Gastroesophageal sphincter (tissue), 4 donors: Measurements from ENCODE around the gene PALD1. TPM values are rescaled to one million over a fixed set of nuclear protein-coding genes. Genes with fewer than 3 reads are reported as not detected.

Experiments
- ATAC-seq: fragments of 150-250 bp; one replicate; pipeline ENCODE4 v1.9.1; 2016; ENCODE audit warnings: mild to moderate bottlenecking, moderate library complexity
- H3K27ac ChIP-seq, 4 donors: fragments of 200-600 bp; sonication (generic) in 3 of 4; 1 replicate in 3 of 4; 2 replicates in 1 of 4; pipeline ENCODE4 v1.5.1; 2016 to 2019
- H3K27me3 ChIP-seq: fragments of 200-600 bp; sonication (generic); one replicate; pipeline ENCODE4 v1.5.1; 2019
- H3K36me3 ChIP-seq, 2 donors: fragments of 200-600 bp; sonication (generic); one replicate each; pipeline ENCODE4 v1.5.1; 2019; ENCODE audit warnings: control low read depth in 1 of 2
- H3K4me1 ChIP-seq, 3 donors: fragments of 200-600 bp; sonication (generic); 1 replicate in 2 of 3; 2 replicates in 1 of 3; pipeline ENCODE4 v1.5.1; 2016 to 2019; ENCODE audit warnings: control low read depth in 2 of 3
- H3K4me3 ChIP-seq, 2 donors: fragments of 200-600 bp; sonication (generic); one replicate each; pipeline ENCODE4 v1.5.1; 2019; ENCODE audit warnings: mild to moderate bottlenecking in 1 of 2, moderate library complexity in 1 of 2
- H3K9me3 ChIP-seq, 3 donors: fragments of 200-600 bp; sonication (generic); one replicate each; pipeline ENCODE4 v1.5.1; 2017 to 2019; ENCODE audit warnings: control low read depth in 2 of 3
- CTCF ChIP-seq, 4 experiments: fragments of 200-600 bp in 2 of 4; fragments of 450-650 bp in 2 of 4; sonication (generic) in 1 of 4; IDR thresholded peaks; one replicate each; pipeline ENCODE4 v1.5.1; 2017 to 2019; ENCODE audit warnings: antibody characterized with exemption in 4 of 4, mild to moderate bottlenecking in 2 of 4, moderate library complexity in 2 of 4
- EP300 ChIP-seq: sonication (generic); formaldehyde crosslinking; IDR thresholded peaks from one replicate; pipeline ENCODE4 v1.6.1; 2017; ENCODE audit warnings: antibody characterized with exemption, mild to moderate bottlenecking
- POLR2A ChIP-seq, 2 donors: fragments of 450-650 bp; IDR thresholded peaks; one replicate each; pipeline ENCODE4 v1.6.1; 2017; ENCODE audit warnings: antibody characterized with exemption in 2 of 2, mild to moderate bottlenecking in 2 of 2, moderate library complexity in 1 of 2
- POLR2AphosphoS5 ChIP-seq: sonication (generic); formaldehyde crosslinking; IDR thresholded peaks from one replicate; pipeline ENCODE4 v1.6.1; 2017; ENCODE audit warnings: antibody characterized with exemption
- WGBS, 2 donors: methylation state at CpG; one replicate each; pipeline ENCODE4 v1.1.5; 2018; ENCODE audit warnings: low coverage in 1 of 2; 5-methylcytosine and 5-hydroxymethylcytosine counted together
- total RNA-seq, 4 donors: library from RNA; depleted of rRNA; stranded (reverse); fragments of >200 nt; gene quantifications; one replicate each; pipeline ENCODE4 v1.1.0, GENCODE V29; 2016

Gene PALD1
- total RNA-seq, 4 donors from 2014 or later = 12.5 to 19.8 (median 14.7) TPM

- H3K4me3 ChIP-seq = no peak overlapping the region
- TF ChIP-seq CTCF (IDR thresholded peaks at IDR 0.05) = no peak
- no peak for TF ChIP-seq EP300
- TF ChIP-seq POLR2AphosphoS5 = no peak
- TF ChIP-seq POLR2A (IDR thresholded peaks at IDR 0.05) = no peak
- 90 to 93% methylated on average over 2 to 5 of the region's 5 CpGs for WGBS, 2 donors
- H3K27ac ChIP-seq = no peak overlapping the region
- H3K4me1 ChIP-seq = peaks cover 0 to 25% (median 0%) of the 10 kb centered on the region in 3 donors
- ATAC-seq = no peak
- peaks cover 0 to 74% of the 10 kb centered on the region in 2 donors for H3K36me3 ChIP-seq
- no peaks in the 10 kb centered on the region for H3K9me3 ChIP-seq
- H3K27me3 ChIP-seq = no peaks in the 10 kb centered on the region
Measured at GRCh38 chr10:70535451-70535850, 56.9 kb downstream of the PALD1 start.

- no peak for ATAC-seq
- H3K27ac ChIP-seq = no peak overlapping the region
- WGBS, 2 donors = 75 to 90% methylated on average over 4 to 6 of the region's 8 CpGs
- no peak overlapping the region for H3K4me3 ChIP-seq
- TF ChIP-seq POLR2A (IDR thresholded peaks at IDR 0.05) = no peak
- TF ChIP-seq POLR2AphosphoS5 = no peak
- TF ChIP-seq EP300 = no peak
- TF ChIP-seq CTCF (IDR thresholded peaks at IDR 0.05) = no peak
- peaks cover 0 to 72% of the 10 kb centered on the region in 2 donors for H3K36me3 ChIP-seq
- peaks cover 0 to 26% (median 0%) of the 10 kb centered on the region in 3 donors for H3K4me1 ChIP-seq
- H3K9me3 ChIP-seq = no peaks in the 10 kb centered on the region
- H3K27me3 ChIP-seq = no peaks in the 10 kb centered on the region
Measured at GRCh38 chr10:70536196-70536861, 57.8 kb downstream of the PALD1 start.

DNA sequence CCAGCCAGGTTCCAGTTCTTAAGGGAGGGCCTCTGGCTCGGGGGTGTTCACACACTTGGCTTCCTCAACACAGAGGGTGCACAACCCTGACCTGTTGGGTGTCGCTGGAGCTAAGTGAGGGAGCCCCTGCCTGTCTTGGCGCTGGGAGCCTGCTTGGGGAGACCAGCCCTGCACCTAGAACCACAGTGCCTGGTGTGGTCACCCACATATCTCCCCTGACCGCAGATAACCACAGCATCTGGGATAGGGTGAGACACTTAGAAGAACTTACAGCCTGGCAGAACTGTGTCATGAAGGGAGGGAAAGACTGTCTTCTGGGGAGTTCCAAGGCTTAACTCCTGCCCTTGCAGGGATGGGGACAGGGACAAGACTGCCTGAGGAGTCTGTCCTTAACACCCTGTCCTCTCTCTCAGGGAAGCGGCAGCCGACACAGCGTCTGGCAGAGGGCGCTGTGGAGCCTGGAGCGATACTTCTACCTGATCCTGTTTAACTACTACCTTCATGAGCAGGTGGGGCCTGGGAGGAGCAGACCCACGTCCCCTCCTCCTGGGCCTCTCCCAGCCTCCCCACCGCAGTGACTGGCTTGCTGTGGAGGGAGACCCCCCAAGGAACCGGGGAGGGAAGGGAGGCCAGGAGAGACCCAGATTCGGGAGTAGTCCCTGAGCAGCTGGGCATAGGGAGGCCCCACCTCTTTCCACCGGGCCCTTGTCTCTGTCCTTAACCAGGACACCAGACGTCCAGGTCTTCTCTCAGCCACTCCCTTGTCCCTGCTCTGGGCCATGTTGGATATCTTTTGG, 59.0 kb downstream of the PALD1 start:
- WGBS, 2 donors = 97% methylated on average over 5 of the region's 15 CpGs; no CpG with 5 or more reads in 1 of the 2 donors
- no peak for ATAC-seq
- Histone ChIP-seq H3K27me3 (no peaks in the 10 kb centered on the region), H3K27ac (no peak overlapping the region), H3K4me1 (peaks cover 0 to 26% (median 0%) of the 10 kb centered on the region in 3 donors), H3K9me3 (no peaks in the 10 kb centered on the region), H3K4me3 (no peak overlapping the region), H3K36me3 (peaks cover 0 to 75% of the 10 kb centered on the region in 2 donors)
- TF ChIP-seq EP300 (no peak), CTCF (IDR thresholded peaks at IDR 0.05) (peak in 1 of 4 experiments; percentile 32)

DNA sequence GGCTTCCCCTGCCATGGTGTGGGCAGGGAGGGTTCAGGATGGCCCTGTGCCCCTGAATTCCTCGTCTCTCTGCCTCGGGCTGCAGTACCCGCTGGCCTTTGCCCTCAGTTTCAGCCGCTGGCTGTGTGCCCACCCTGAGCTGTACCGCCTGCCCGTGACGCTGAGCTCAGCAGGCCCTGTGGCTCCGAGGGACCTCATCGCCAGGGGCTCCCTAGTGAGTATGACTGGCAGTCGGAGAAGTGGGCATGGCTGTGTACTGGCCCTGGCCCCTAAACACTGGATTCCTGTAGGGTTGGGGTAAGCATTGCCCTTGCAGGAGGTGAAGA, 59.6 kb downstream of the PALD1 start:
- Histone ChIP-seq H3K9me3 (no peaks in the 10 kb centered on the region), H3K27ac (no peak overlapping the region), H3K36me3 (peaks cover 0 to 74% of the 10 kb centered on the region in 2 donors), H3K4me3 (no peak overlapping the region), H3K4me1 (peaks cover 0 to 26% (median 0%) of the 10 kb centered on the region in 3 donors), H3K27me3 (no peaks in the 10 kb centered on the region)
- WGBS, 2 donors = no CpG with 5 or more reads among the region's 10 CpGs
- no peak for TF ChIP-seq EP300
- TF ChIP-seq CTCF (IDR thresholded peaks at IDR 0.05) = no peak
- no peak for TF ChIP-seq POLR2AphosphoS5
- no peak for TF ChIP-seq POLR2A (IDR thresholded peaks at IDR 0.05)
- no peak for ATAC-seq
